ENCODE results near the gene DPCD.

GRCh38 chr10:101649525-101650085 is 61.5 kb downstream of the DPCD start:
- TF ChIP-seq CTCF (IDR thresholded peaks at IDR 0.05): no peak
- TF ChIP-seq POLR2A (IDR thresholded peaks at IDR 0.05): no peak
